Karpas-422 (cell line): Measurements from ENCODE around the gene TMEM209. TPM values are rescaled to one million over a fixed set of nuclear protein-coding genes. Genes with fewer than 3 reads are reported as not detected.
"Not testable (repeated sequence)": the region's sequence is repeated elsewhere in the genome, so short reads cannot be mapped to it uniquely, and the experiment has no call there.

Experiments used
- DNase-seq: peaks from one replicate; pipeline ENCODE4 v3.0.0-alpha.2; 2015
- H2AFZ ChIP-seq: fragments of 200-600 bp; sonication (generic); 2 replicates; pipeline ENCODE4 v1.6.1; 2014; ENCODE audit warnings: antibody characterized with exemption, low read length, mixed read lengths
- H3K27ac ChIP-seq: fragments of 200-600 bp; sonication (generic); 2 replicates; pipeline ENCODE4 v1.5.1; 2014; ENCODE audit warnings: mild to moderate bottlenecking, low read length, moderate library complexity
- H3K27me3 ChIP-seq: fragments of 200-600 bp; sonication (generic); 2 replicates; pipeline ENCODE4 v1.6.1; 2014; ENCODE audit warnings: low read length, mixed read lengths
- H3K36me3 ChIP-seq: fragments of 200-600 bp; sonication (generic); 2 replicates; pipeline ENCODE4 v1.6.1; 2014; ENCODE audit warnings: low read length, mixed read lengths; ENCODE audit not compliant: insufficient read depth
- H3K4me1 ChIP-seq: fragments of 200-600 bp; sonication (generic); 2 replicates; pipeline ENCODE4 v1.6.1; 2014; ENCODE audit warnings: mild to moderate bottlenecking, low read length, mixed read lengths
- H3K4me2 ChIP-seq: fragments of 200-600 bp; sonication (generic); 2 replicates; pipeline ENCODE4 v1.6.1; 2014; ENCODE audit warnings: low read length, low read depth, mild to moderate bottlenecking; ENCODE audit not compliant: poor library complexity, severe bottlenecking
- H3K4me3 ChIP-seq: fragments of 200-600 bp; sonication (generic); 2 replicates; pipeline ENCODE4 v1.5.1; 2014; ENCODE audit warnings: mild to moderate bottlenecking, antibody characterized with exemption, low read length, mixed read lengths
- H3K79me2 ChIP-seq: fragments of 200-600 bp; sonication (generic); 2 replicates; pipeline ENCODE4 v1.6.1; 2014; ENCODE audit warnings: mild to moderate bottlenecking, low read length, mixed read lengths
- H3K9ac ChIP-seq: fragments of 200-600 bp; sonication (generic); 2 replicates; pipeline ENCODE4 v1.6.0; 2014; ENCODE audit warnings: low read length
- H3K9me2 ChIP-seq: fragments of 200-600 bp; sonication (generic), shearing (Covaris generic); replicated peaks from 2 replicates; pipeline ENCODE4 v1.6.0; 2014; ENCODE audit warnings: mild to moderate bottlenecking, low read length, moderate library complexity; ENCODE audit not compliant: insufficient read depth
- H3K9me3 ChIP-seq: fragments of 300-700, 200-600 bp; sonication (generic); 2 replicates; pipeline ENCODE4 v1.6.1; 2014; ENCODE audit warnings: low read length, mixed read lengths
- H4K20me1 ChIP-seq: fragments of 200-600 bp; sonication (generic); 2 replicates; pipeline ENCODE4 v1.6.1; 2014; ENCODE audit warnings: mild to moderate bottlenecking, antibody characterized with exemption, low read length, low read depth; ENCODE audit not compliant: insufficient read depth
- total RNA-seq: library from RNA; depleted of rRNA; stranded (reverse); fragments of >200 nt; shearing (Covaris generic); gene quantifications from 2 replicates; pipeline ENCODE4 v1.2.3, GENCODE V29; 2014; ENCODE audit warnings: low replicate concordance

TMEM209 gene
- total RNA-seq, 1 experiment from 2014 or later, result 68.9 TPM

GRCh38 chr7:130236361-130236760, 31.2 kb upstream of the TMEM209 start:
- not testable (repeated sequence) for H3K36me3 ChIP-seq, H3K27me3 ChIP-seq, H3K4me1 ChIP-seq, H3K4me3 ChIP-seq, H3K9ac ChIP-seq, H3K4me2 ChIP-seq, H3K9me3 ChIP-seq, H3K9me2 ChIP-seq, H2AFZ ChIP-seq, H3K27ac ChIP-seq, H3K79me2 ChIP-seq, H4K20me1 ChIP-seq, DNase-seq

GRCh38 chr7:130234078-130234477, 28.9 kb upstream of the TMEM209 start:
- DNase-seq, result no peak
- Histone ChIP-seq H2AFZ (no peak overlapping the region), H3K9ac (no peak overlapping the region), H3K4me2 (no peak overlapping the region), H3K27ac (no peak overlapping the region), H3K9me2 (no peaks in the 10 kb centered on the region), H3K79me2 (no peaks in the 10 kb centered on the region), H3K4me3 (no peak overlapping the region), H3K27me3 (no peaks in the 10 kb centered on the region), H3K36me3 (no peaks in the 10 kb centered on the region), H3K4me1 (no peaks in the 10 kb centered on the region), H4K20me1 (no peaks in the 10 kb centered on the region), H3K9me3 (no peaks in the 10 kb centered on the region)

GRCh38 chr7:130232209-130232608, 27.0 kb upstream of the TMEM209 start:
- H3K4me3 ChIP-seq, result no peak overlapping the region
- no peak overlapping the region for H2AFZ ChIP-seq
- no peak overlapping the region for H3K27ac ChIP-seq
- no peaks in the 10 kb centered on the region for H3K79me2 ChIP-seq
- H3K4me2 ChIP-seq, result no peak overlapping the region
- DNase-seq, result no peak
- no peaks in the 10 kb centered on the region for H3K9me3 ChIP-seq
- no peaks in the 10 kb centered on the region for H3K9me2 ChIP-seq
- no peaks in the 10 kb centered on the region for H3K27me3 ChIP-seq
- no peaks in the 10 kb centered on the region for H4K20me1 ChIP-seq
- no peak overlapping the region for H3K9ac ChIP-seq
- no peaks in the 10 kb centered on the region for H3K4me1 ChIP-seq
- no peaks in the 10 kb centered on the region for H3K36me3 ChIP-seq

- H3K4me3 ChIP-seq, result no peak overlapping the region
- no peak overlapping the region for H3K9ac ChIP-seq
- H3K27me3 ChIP-seq, result no peaks in the 10 kb centered on the region
- no peaks in the 10 kb centered on the region for H3K9me2 ChIP-seq
- no peaks in the 10 kb centered on the region for H3K4me1 ChIP-seq
- no peaks in the 10 kb centered on the region for H3K36me3 ChIP-seq
- no peak overlapping the region for H3K27ac ChIP-seq
- no peak for DNase-seq
- H2AFZ ChIP-seq, result no peak overlapping the region
- H4K20me1 ChIP-seq, result no peaks in the 10 kb centered on the region
- no peaks in the 10 kb centered on the region for H3K79me2 ChIP-seq
- H3K4me2 ChIP-seq, result no peak overlapping the region
- no peaks in the 10 kb centered on the region for H3K9me3 ChIP-seq
Measured at GRCh38 chr7:130231792-130232191, 26.6 kb upstream of the TMEM209 start.

- H3K79me2 ChIP-seq, H3K36me3 ChIP-seq, H3K27me3 ChIP-seq, H3K27ac ChIP-seq, H4K20me1 ChIP-seq, H3K4me1 ChIP-seq, H3K9me2 ChIP-seq, H2AFZ ChIP-seq, DNase-seq, H3K9ac ChIP-seq, H3K4me3 ChIP-seq, H3K4me2 ChIP-seq, H3K9me3 ChIP-seq: not testable (repeated sequence)
Measured at GRCh38 chr7:130229981-130230380, 24.8 kb upstream of the TMEM209 start.

GRCh38 chr7:130228840-130229502, 23.8 kb upstream of the TMEM209 start:
- Histone ChIP-seq H3K4me3 (no peak overlapping the region), H3K4me1 (no peaks in the 10 kb centered on the region), H3K9me2 (no peaks in the 10 kb centered on the region), H3K27me3 (no peaks in the 10 kb centered on the region), H4K20me1 (no peaks in the 10 kb centered on the region), H3K4me2 (no peak overlapping the region), H3K36me3 (no peaks in the 10 kb centered on the region), H3K9me3 (no peaks in the 10 kb centered on the region), H3K79me2 (no peaks in the 10 kb centered on the region), H3K9ac (no peak overlapping the region), H3K27ac (no peak overlapping the region), H2AFZ (peak overlapping the region; percentile 36; the same call in 1 of the 2 replicates)
- DNase-seq, result no peak

- no peak overlapping the region for H2AFZ ChIP-seq
- no peaks in the 10 kb centered on the region for H3K36me3 ChIP-seq
- H3K4me2 ChIP-seq, result no peak overlapping the region
- H3K79me2 ChIP-seq, result no peaks in the 10 kb centered on the region
- H3K9ac ChIP-seq, result no peak overlapping the region
- H3K4me3 ChIP-seq, result no peak overlapping the region
- H4K20me1 ChIP-seq, result no peaks in the 10 kb centered on the region
- H3K27ac ChIP-seq, result no peak overlapping the region
- no peak for DNase-seq
- H3K9me3 ChIP-seq, result no peaks in the 10 kb centered on the region
- no peaks in the 10 kb centered on the region for H3K9me2 ChIP-seq
- H3K27me3 ChIP-seq, result no peaks in the 10 kb centered on the region
- no peaks in the 10 kb centered on the region for H3K4me1 ChIP-seq
Measured at GRCh38 chr7:130227883-130228575, 22.8 kb upstream of the TMEM209 start.

GRCh38 chr7:130226333-130226732, 21.1 kb upstream of the TMEM209 start:
- Histone ChIP-seq H3K27ac (no peak overlapping the region), H3K9ac (no peak overlapping the region), H3K79me2 (no peaks in the 10 kb centered on the region), H3K27me3 (no peaks in the 10 kb centered on the region), H3K4me3 (no peak overlapping the region), H3K9me2 (no peaks in the 10 kb centered on the region), H2AFZ (no peak overlapping the region), H3K4me1 (no peaks in the 10 kb centered on the region), H3K36me3 (no peaks in the 10 kb centered on the region), H3K9me3 (no peaks in the 10 kb centered on the region), H3K4me2 (no peak overlapping the region), H4K20me1 (no peaks in the 10 kb centered on the region)
- DNase-seq, result no peak
